ENCODE measurements around the gene TBC1D14.
A peak's percentile ranks its signal among the peaks of the same experiment; 100 is the strongest.

The TBC1D14 gene

GRCh38 chr4:7044137-7044930 lies 134.7 kb downstream of the TBC1D14 start:
- DNase-seq (ENCODE audit: low spot score): no peak

- DNase-seq (ENCODE audit: low spot score): no peak
These were observed 135.9 kb downstream of the TBC1D14 start for GRCh38 chr4:7045553-7045952.

- DNase-seq (ENCODE audit: low spot score): no peak
These were observed 136.6 kb downstream of the TBC1D14 start for GRCh38 chr4:7045961-7046921.

GRCh38 chr4:7046971-7047370 lies 137.3 kb downstream of the TBC1D14 start:
- DNase-seq (ENCODE audit: low spot score): no peak

GRCh38 chr4:7048642-7049041 lies 139.0 kb downstream of the TBC1D14 start:
- no peak for DNase-seq (ENCODE audit: low spot score)

GRCh38 chr4:7049295-7049694 lies 139.7 kb downstream of the TBC1D14 start:
- DNase-seq (ENCODE audit: low spot score): no peak

- no peak for DNase-seq (ENCODE audit: low spot score)
These were observed 140.1 kb downstream of the TBC1D14 start for GRCh38 chr4:7049739-7050138.

GRCh38 chr4:7050481-7051143 lies 141.0 kb downstream of the TBC1D14 start:
- DNase-seq (ENCODE audit: low spot score): no peak

GRCh38 chr4:7051144-7051495 lies 141.5 kb downstream of the TBC1D14 start:
- no peak for DNase-seq (ENCODE audit: low spot score)

GRCh38 chr4:7051905-7052304 lies 142.3 kb downstream of the TBC1D14 start:
- no peak for DNase-seq (ENCODE audit: low spot score)

GRCh38 chr4:7052313-7052712 lies 142.7 kb downstream of the TBC1D14 start:
- no peak for DNase-seq (ENCODE audit: low spot score)

- peak; percentile 84 for DNase-seq (ENCODE audit: low spot score)
These were observed 143.5 kb downstream of the TBC1D14 start for GRCh38 chr4:7052923-7053715.

- DNase-seq (ENCODE audit: low spot score): no peak
These were observed 144.7 kb downstream of the TBC1D14 start for GRCh38 chr4:7054106-7054880.

GRCh38 chr4:7055111-7055989 lies 145.7 kb downstream of the TBC1D14 start:
- no peak for DNase-seq (ENCODE audit: low spot score)

- DNase-seq (ENCODE audit: low spot score): no peak
These were observed 146.3 kb downstream of the TBC1D14 start for GRCh38 chr4:7055990-7056325.

- no peak for DNase-seq (ENCODE audit: low spot score)
These were observed 149.2 kb downstream of the TBC1D14 start for GRCh38 chr4:7058792-7059191.

GRCh38 chr4:7059662-7060061 lies 150.0 kb downstream of the TBC1D14 start:
- DNase-seq (ENCODE audit: low spot score): no peak

- no peak for DNase-seq (ENCODE audit: low spot score)
These were observed 150.9 kb downstream of the TBC1D14 start for GRCh38 chr4:7060346-7061150.

- no peak for DNase-seq (ENCODE audit: low spot score)
These were observed 152.2 kb downstream of the TBC1D14 start for GRCh38 chr4:7061815-7062214.

All from hematopoietic multipotent progenitor cell treated with erythropoietin and hydrocortisone succinate and interleukin-3 and kit ligand, for 17 days (in vitro differentiated cells).